ENCODE results near the gene KREMEN1.
"Not testable (repeated sequence)": the region's sequence is repeated elsewhere in the genome, so short reads cannot be mapped to it uniquely, and the experiment has no call there.

The KREMEN1 gene

GRCh38 chr22:29079218-29079901, 6.5 kb downstream of the KREMEN1 start:
- DNase-seq (ENCODE audit: low read depth): no peak

- no peak for DNase-seq (ENCODE audit: low read depth)
These were observed 7.5 kb downstream of the KREMEN1 start for GRCh38 chr22:29080106-29080975.

- DNase-seq (ENCODE audit: low read depth): no peak
These were observed 8.8 kb downstream of the KREMEN1 start for GRCh38 chr22:29081517-29082236.

GRCh38 chr22:29082826-29083545, 10.2 kb downstream of the KREMEN1 start:
- DNase-seq (ENCODE audit: low read depth): no peak

GRCh38 chr22:29083576-29083932, 10.7 kb downstream of the KREMEN1 start:
- DNase-seq (ENCODE audit: low read depth): not testable (repeated sequence)

- no peak for DNase-seq (ENCODE audit: low read depth)
These were observed 11.2 kb downstream of the KREMEN1 start for GRCh38 chr22:29083933-29084591.

- no peak for DNase-seq (ENCODE audit: low read depth)
These were observed 14.2 kb downstream of the KREMEN1 start for GRCh38 chr22:29087012-29087411.

GRCh38 chr22:29088809-29089208, 16.0 kb downstream of the KREMEN1 start:
- DNase-seq (ENCODE audit: low read depth): no peak

GRCh38 chr22:29089507-29089906, 16.7 kb downstream of the KREMEN1 start:
- no peak for DNase-seq (ENCODE audit: low read depth)

GRCh38 chr22:29090039-29090438, 17.2 kb downstream of the KREMEN1 start:
- DNase-seq (ENCODE audit: low read depth): no peak

GRCh38 chr22:29092243-29092642, 19.4 kb downstream of the KREMEN1 start:
- DNase-seq (ENCODE audit: low read depth): no peak

GRCh38 chr22:29093030-29093429, 20.2 kb downstream of the KREMEN1 start:
- no peak for DNase-seq (ENCODE audit: low read depth)

GRCh38 chr22:29093501-29094300, 20.9 kb downstream of the KREMEN1 start:
- DNase-seq (ENCODE audit: low read depth): no peak

- no peak for DNase-seq (ENCODE audit: low read depth)
These were observed 22.6 kb downstream of the KREMEN1 start for GRCh38 chr22:29095459-29095858.

GRCh38 chr22:29096736-29097669, 24.2 kb downstream of the KREMEN1 start:
- DNase-seq (ENCODE audit: low read depth): no peak

- DNase-seq (ENCODE audit: low read depth): no peak
These were observed 25.5 kb downstream of the KREMEN1 start for GRCh38 chr22:29098296-29098695.

GRCh38 chr22:29102300-29102699, 29.5 kb downstream of the KREMEN1 start:
- DNase-seq (ENCODE audit: low read depth): no peak

GRCh38 chr22:29103121-29103520, 30.3 kb downstream of the KREMEN1 start:
- DNase-seq (ENCODE audit: low read depth): no peak

- no peak for DNase-seq (ENCODE audit: low read depth)
These were observed 32.6 kb downstream of the KREMEN1 start for GRCh38 chr22:29105468-29105867.

- no peak for DNase-seq (ENCODE audit: low read depth)
These were observed 34.0 kb downstream of the KREMEN1 start for GRCh38 chr22:29106839-29107238.

Data from stimulated activated CD8-positive, alpha-beta memory T cell treated with anti-CD3 and anti-CD28 coated beads, Interleukin-15, amount 100 ng/mL, for 1 hour (primary cell).